GM19463 (cell line): Measurements from ENCODE around the gene ICA1L.

Source experiments
- ATAC-seq: cut with Tn5 transposase; IDR thresholded peaks from one replicate; pipeline ENCODE4 v1.9.1; 2021; ENCODE audit warnings: mild to moderate bottlenecking, moderate library complexity; ENCODE audit not compliant: unreplicated experiment

Gene ICA1L

DNA sequence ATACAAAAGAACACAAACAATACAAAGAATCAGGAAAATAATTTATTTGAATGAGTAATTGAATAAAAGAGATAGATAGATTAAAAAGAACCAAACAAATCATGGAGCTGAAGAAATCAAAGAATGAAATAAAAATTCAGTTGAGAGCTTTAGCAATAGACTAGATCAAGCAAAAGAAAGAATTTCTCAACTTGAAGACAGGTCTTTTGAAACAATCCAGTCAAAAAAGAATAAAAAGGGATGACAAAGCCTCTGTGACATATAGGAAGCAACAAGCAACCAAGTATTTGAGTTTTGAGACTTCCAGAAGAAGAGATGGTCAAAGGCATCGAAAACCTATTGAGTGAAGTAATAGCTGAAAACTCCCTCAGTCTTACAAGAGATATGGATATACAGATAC lies 128.0 kb downstream of the ICA1L start:
- ATAC-seq = no peak

DNA sequence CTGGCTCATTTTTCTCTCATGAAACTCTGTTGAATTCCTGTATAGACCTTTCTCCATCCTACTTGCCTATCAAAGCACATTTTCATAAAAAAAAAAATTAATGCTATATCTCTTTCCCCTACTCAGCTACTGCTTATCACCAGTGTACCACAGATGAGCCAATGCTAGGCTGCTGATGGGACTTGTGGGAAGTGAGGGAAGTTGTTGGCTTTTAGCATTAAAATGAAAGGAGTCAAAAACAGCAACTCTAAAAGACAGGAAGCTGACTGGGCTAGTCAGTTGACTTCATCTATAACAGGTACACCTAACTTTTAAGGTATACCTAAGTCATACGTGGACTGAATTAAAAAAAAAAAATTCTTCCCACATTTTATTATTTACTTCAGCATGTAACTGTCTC lies 134.7 kb downstream of the ICA1L start:
- ATAC-seq = no peak

DNA sequence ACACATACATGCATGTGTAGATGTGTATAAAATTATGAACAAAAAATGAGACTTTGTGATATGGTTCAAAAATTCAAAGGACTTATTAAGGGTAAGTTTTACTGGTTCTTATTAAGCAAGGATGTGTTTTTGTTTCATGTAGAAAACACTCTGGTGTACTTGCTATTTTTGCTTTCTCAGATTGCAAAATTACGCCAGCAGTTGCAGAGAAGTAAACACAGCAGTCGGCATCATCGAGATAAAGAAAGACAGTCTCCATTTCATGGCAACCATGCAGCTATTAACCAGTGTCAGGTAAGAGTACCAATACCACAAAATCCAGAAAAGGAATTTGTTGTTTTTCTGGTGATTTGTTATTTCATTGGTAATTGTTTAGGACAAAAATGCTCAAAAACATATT lies 145.5 kb downstream of the ICA1L start:
- no peak for ATAC-seq

DNA sequence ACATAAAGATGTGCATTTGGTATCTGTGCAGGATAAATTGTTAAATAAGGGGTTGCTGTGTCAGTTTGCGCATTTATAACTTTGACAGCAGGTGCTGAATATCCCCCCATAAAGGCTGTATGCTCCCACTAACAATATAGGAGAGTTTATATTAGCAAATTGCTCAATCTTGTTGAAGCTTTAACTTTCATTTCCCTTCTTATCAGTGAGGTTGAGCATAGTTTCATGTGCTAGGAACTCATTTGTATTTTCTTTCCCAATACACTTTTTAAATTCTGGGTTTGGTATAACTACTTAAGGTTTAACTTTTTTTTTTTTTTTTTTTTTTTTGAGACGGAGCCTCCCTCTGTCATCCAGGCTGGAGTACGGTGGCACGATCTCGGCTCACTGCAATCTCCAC lies 147.8 kb downstream of the ICA1L start:
- no peak for ATAC-seq
